Activated naive CD4-positive, alpha-beta T cell treated with anti-CD3 and anti-CD28 coated beads for 36 hours (primary cell): ENCODE results near the gene AMPD2. TPM values are rescaled to one million over a fixed set of nuclear protein-coding genes. Genes with fewer than 3 reads are reported as not detected.
A peak's percentile ranks its signal among the peaks of the same experiment; 100 is the strongest.
"Not testable (repeated sequence)": the region's sequence is repeated elsewhere in the genome, so short reads cannot be mapped to it uniquely, and the experiment has no call there.

Experiments used
- CTCF ChIA-PET: fragments of 350-600 bp; sonication (Branson Sonifier 250); formaldehyde crosslinking; loops from one replicate; lab custom pipeline; 2021; ENCODE audit warnings: antibody characterized with exemption; lab: Charles Lee
- DNase-seq: peaks from one replicate; pipeline ENCODE4 v3.0.0-alpha.2; 2020
- H3K27ac Mint-ChIP-seq: one replicate; pipeline ENCODE4 v1.8.0; 2021; ENCODE audit warnings: mild to moderate bottlenecking, mixed read lengths
- H3K27me3 Mint-ChIP-seq: one replicate; pipeline ENCODE4 v1.8.0; 2021; ENCODE audit warnings: low read depth, mixed read lengths
- H3K36me3 Mint-ChIP-seq: one replicate; pipeline ENCODE4 v1.8.0; 2021; ENCODE audit warnings: low read depth, mixed read lengths
- H3K4me1 Mint-ChIP-seq: one replicate; pipeline ENCODE4 v1.8.0; 2021; ENCODE audit warnings: low read depth, mixed read lengths
- H3K4me3 Mint-ChIP-seq: one replicate; pipeline ENCODE4 v1.8.0; 2021; ENCODE audit warnings: mild to moderate bottlenecking, moderate library complexity, mixed read lengths
- H3K9me3 Mint-ChIP-seq: one replicate; pipeline ENCODE4 v1.8.0; 2021; ENCODE audit warnings: mixed read lengths
- intact Hi-C: fragments of 100-400 bp; cut with micrococcal nuclease; formaldehyde crosslinking; loops from one replicate; pipeline ENCODE4 v1.15.1; 2023
- total RNA-seq, 2 experiments: library from RNA; stranded (reverse); gene quantifications; one replicate each; pipeline ENCODE4 v1.2.3, GENCODE V29; 2021

Gene AMPD2
- total RNA-seq, 2 experiments from 2014 or later = 41.3 to 56.9 TPM

- CTCF ChIA-PET = interaction anchor here (4.5 kb wide), 1 partner anchor 18 kb away, joined by 27 read pairs; no protein-coding TSS in a partner anchor
- no peaks in the 10 kb centered on the region for H3K9me3 Mint-ChIP-seq
- intact Hi-C loops = no loop called here
- H3K27ac Mint-ChIP-seq = no peak overlapping the region
- no peak overlapping the region for H3K4me3 Mint-ChIP-seq
- no peaks in the 10 kb centered on the region for H3K36me3 Mint-ChIP-seq
- DNase-seq = no peak
- H3K27me3 Mint-ChIP-seq = peaks cover 7% of the 10 kb centered on the region
- peaks cover 15% of the 10 kb centered on the region for H3K4me1 Mint-ChIP-seq
Observed at GRCh38 chr1:109657970-109658369, 38.3 kb downstream of the AMPD2 start.

GRCh38 chr1:109658533-109659042, 39.0 kb downstream of the AMPD2 start:
- peaks cover 7% of the 10 kb centered on the region for H3K27me3 Mint-ChIP-seq
- CTCF ChIA-PET = interaction anchor here (4.5 kb wide), 1 partner anchor 18 kb away, joined by 27 read pairs; no protein-coding TSS in a partner anchor
- intact Hi-C loops = no loop called here
- no peak overlapping the region for H3K27ac Mint-ChIP-seq
- H3K9me3 Mint-ChIP-seq = no peaks in the 10 kb centered on the region
- no peak overlapping the region for H3K4me3 Mint-ChIP-seq
- DNase-seq = no peak
- H3K36me3 Mint-ChIP-seq = no peaks in the 10 kb centered on the region
- peaks cover 15% of the 10 kb centered on the region for H3K4me1 Mint-ChIP-seq

DNA sequence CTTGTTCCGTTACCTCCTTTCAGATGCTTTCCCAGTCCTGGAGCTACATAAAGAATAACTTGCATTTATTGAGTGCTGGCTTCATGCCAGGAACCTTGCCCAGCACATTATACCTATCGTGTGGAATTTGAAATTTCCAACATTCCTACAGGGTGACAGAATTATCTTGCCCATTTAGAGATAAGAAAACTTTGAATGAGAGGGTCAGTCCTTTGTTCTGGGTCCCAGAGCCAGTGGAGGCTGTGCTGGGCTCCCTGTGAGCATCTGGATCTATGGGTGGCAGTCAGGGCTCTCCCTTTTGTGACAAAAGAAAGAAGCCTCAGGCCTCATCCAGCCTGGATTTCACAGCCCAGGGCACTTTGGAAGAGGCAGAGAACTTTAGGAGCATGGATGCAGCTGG, 39.5 kb downstream of the AMPD2 start:
- Mint-ChIP-seq H3K4me1 (peaks cover 15% of the 10 kb centered on the region), H3K9me3 (no peaks in the 10 kb centered on the region), H3K27ac (no peak overlapping the region), H3K4me3 (no peak overlapping the region), H3K27me3 (peaks cover 7% of the 10 kb centered on the region), H3K36me3 (no peaks in the 10 kb centered on the region)
- intact Hi-C loops = no loop called here
- no peak for DNase-seq
- CTCF ChIA-PET = interaction anchor here (3.6 kb wide), 1 partner anchor 19 kb away, joined by 20 read pairs; no protein-coding TSS in a partner anchor

- CTCF ChIA-PET = interaction anchor here (1.0 to 3.6 kb wide), 2 partner anchors 20 to 325 kb away, joined by 3 to 20 read pairs; partner anchors contain the start of gene AHCYL1
- intact Hi-C loops = no loop called here
Observed at GRCh38 chr1:109659997-109660690, 40.5 kb downstream of the AMPD2 start.

DNA sequence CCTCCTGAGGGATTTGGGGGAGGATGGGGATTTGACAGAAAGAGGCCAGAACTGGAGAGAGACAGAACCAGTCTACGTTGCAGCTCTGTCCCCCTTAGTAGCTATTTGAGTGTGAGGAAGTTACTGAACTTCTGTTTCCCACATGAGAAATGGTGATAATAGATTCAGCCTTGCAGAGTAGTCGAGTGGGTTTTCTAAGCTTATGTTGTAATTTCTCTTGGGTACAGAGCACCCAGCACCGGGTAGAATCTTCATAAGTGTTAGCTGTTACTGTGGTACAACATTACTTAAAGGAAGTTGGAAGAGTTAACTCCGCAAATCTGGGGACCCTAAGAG, 41.0 kb downstream of the AMPD2 start:
- DNase-seq, H3K4me3 Mint-ChIP-seq, H3K4me1 Mint-ChIP-seq, H3K36me3 Mint-ChIP-seq, H3K9me3 Mint-ChIP-seq, H3K27ac Mint-ChIP-seq, intact Hi-C loops, H3K27me3 Mint-ChIP-seq: not testable (repeated sequence)
- CTCF ChIA-PET = interaction anchor here (3.6 kb wide), 1 partner anchor 21 kb away, joined by 20 read pairs; no protein-coding TSS in a partner anchor

More at GRCh38 chr1:109659997-109660690, 40.5 kb downstream of the AMPD2 start:
- Mint-ChIP-seq H3K4me1 (peaks cover 10% of the 10 kb centered on the region), H3K27ac (no peak overlapping the region), H3K4me3 (no peak overlapping the region), H3K9me3 (no peaks in the 10 kb centered on the region), H3K36me3 (no peaks in the 10 kb centered on the region), H3K27me3 (no peaks in the 10 kb centered on the region)
- DNase-seq = no peak

DNA sequence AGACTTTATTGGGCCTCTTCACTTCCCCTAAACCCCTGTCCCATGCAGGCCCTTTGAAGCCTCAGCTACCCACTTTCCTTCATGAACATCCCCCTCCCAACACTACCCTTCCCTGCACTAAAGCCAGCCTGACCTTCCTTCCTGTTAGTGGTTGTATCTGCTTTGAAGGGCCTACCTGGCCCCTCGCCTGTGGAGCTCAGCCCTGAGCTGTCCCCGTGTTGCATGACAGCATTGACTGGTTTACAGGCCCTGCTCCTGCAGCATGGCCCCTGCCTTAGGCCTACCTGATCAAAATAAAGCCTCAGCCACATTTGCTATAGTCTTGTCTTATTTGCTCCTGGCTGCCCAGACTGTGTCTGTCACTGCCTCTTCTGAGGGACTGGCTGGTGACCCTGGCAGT, 41.8 kb downstream of the AMPD2 start:
- Mint-ChIP-seq H3K27ac (no peak overlapping the region), H3K27me3 (no peaks in the 10 kb centered on the region), H3K36me3 (no peaks in the 10 kb centered on the region), H3K9me3 (no peaks in the 10 kb centered on the region), H3K4me1 (peaks cover 3% of the 10 kb centered on the region), H3K4me3 (no peak overlapping the region)
- CTCF ChIA-PET = interaction anchor here (1.3 to 3.6 kb wide), 2 partner anchors 10 to 22 kb away, joined by 3 to 20 read pairs; no protein-coding TSS in a partner anchor
- no peak for DNase-seq
- intact Hi-C loops = no loop called here

- no peak for DNase-seq
- Mint-ChIP-seq H3K9me3 (no peaks in the 10 kb centered on the region), H3K36me3 (no peaks in the 10 kb centered on the region), H3K27ac (no peak overlapping the region), H3K27me3 (no peaks in the 10 kb centered on the region), H3K4me1 (peaks cover 15% of the 10 kb centered on the region), H3K4me3 (no peak overlapping the region)
- CTCF ChIA-PET = no interaction called here
- intact Hi-C loops = no loop called here
Observed at GRCh38 chr1:109664671-109665070, 45.0 kb downstream of the AMPD2 start.

DNA sequence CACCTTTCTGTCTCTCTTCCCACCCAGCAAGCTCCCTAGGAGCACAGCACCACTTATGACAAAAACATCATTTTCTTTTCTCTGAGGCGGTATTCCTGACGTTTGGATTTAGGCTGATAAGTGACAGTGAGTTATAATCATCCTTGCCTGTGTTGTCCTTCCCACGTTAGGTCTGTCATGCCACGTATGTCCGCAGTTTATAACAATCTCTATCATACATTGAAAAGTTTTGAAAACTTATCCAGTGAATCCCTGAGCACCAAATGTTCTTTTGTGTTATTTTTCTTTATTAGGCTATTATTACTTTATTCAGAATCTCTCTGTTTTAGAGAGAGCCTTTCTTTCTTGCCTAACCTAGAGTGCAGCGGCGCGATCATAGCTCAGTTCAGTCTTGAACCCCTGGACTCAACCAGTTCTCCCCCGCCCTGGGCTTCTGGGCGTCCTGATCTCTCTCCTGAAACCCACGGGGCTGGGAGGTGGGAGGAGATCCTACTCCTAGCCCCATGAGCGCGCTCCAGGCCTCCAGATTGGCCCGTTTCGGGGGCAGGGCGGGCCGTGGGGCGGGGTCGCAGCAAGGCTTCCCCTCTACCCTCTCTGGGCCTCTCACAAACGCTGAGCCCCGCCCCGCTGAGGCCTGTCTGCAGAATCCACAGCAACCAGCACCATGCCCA, 48.0 kb downstream of the AMPD2 start, which contains the start of gene GSTM2:
TSS of gene GSTM2 (plus strand) at position 606 of the 671 bp plus-strand sequence. CDS start at position 665, 59 bp downstream.
- intact Hi-C loops = no loop called here
- Mint-ChIP-seq H3K4me1 (peaks cover 17% of the 10 kb centered on the region), H3K27ac (no peak within 1 kb of the TSS), H3K27me3 (no peaks in the 10 kb centered on the region), H3K36me3 (no peaks in the 10 kb centered on the region), H3K9me3 (no peaks in the 10 kb centered on the region), H3K4me3 (peak within 1 kb of the TSS; percentile 68)
- CTCF ChIA-PET = interaction anchor here (1.0 to 1.3 kb wide), 2 partner anchors 12 to 27 kb away, joined by 3 read pairs; partner anchors contain the start of gene GSTM4
- DNase-seq = peak; percentile 92

- Mint-ChIP-seq H3K36me3 (no peaks in the 10 kb centered on the region), H3K4me1 (peaks cover 17% of the 10 kb centered on the region), H3K4me3 (peak overlapping the region; percentile 68), H3K27ac (no peak overlapping the region), H3K27me3 (no peaks in the 10 kb centered on the region), H3K9me3 (no peaks in the 10 kb centered on the region)
- CTCF ChIA-PET = interaction anchor here (1.0 to 1.3 kb wide), 2 partner anchors 12 to 28 kb away, joined by 3 read pairs; partner anchors contain the start of gene GSTM4
- DNase-seq = no peak
- intact Hi-C loops = no loop called here
Observed at GRCh38 chr1:109668123-109668775, 48.6 kb downstream of the AMPD2 start.

- no peak overlapping the region for H3K4me3 Mint-ChIP-seq
- H3K4me1 Mint-ChIP-seq = peaks cover 17% of the 10 kb centered on the region
- H3K9me3 Mint-ChIP-seq = no peaks in the 10 kb centered on the region
- peak; percentile 12 for DNase-seq
- H3K27ac Mint-ChIP-seq = no peak overlapping the region
- intact Hi-C loops = no loop called here
- no peaks in the 10 kb centered on the region for H3K36me3 Mint-ChIP-seq
- CTCF ChIA-PET = interaction anchor here (0.6 to 2.2 kb wide), 2 partner anchors 29 to 336 kb away, joined by 3 to 13 read pairs; no protein-coding TSS in a partner anchor
- no peaks in the 10 kb centered on the region for H3K27me3 Mint-ChIP-seq
Observed at GRCh38 chr1:109669246-109669948, 49.8 kb downstream of the AMPD2 start.

DNA sequence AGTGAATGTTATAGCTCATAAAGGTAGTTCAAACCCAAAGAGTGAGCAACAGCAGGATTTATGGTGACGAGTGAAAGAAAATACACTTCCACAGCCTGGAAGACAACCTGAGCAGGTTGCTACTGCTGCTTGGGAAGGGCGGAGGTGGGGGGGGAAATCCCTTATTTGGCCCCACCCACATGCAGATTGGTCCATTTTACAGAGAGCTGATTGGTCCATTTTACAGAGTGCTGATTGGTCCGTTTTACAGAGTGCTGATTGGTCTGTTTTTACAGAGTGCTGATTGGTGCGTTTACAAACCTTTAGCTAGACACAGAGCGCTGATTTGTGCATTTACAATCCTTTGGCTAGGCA, 50.3 kb downstream of the AMPD2 start:
- intact Hi-C loops, H3K27ac Mint-ChIP-seq, H3K9me3 Mint-ChIP-seq, DNase-seq, H3K36me3 Mint-ChIP-seq, H3K4me3 Mint-ChIP-seq, H3K27me3 Mint-ChIP-seq: not testable (repeated sequence)
- peaks cover 17% of the 10 kb centered on the region for H3K4me1 Mint-ChIP-seq
- CTCF ChIA-PET = interaction anchor here (0.6 to 2.2 kb wide), 3 partner anchors 30 to 336 kb away, joined by 3 to 13 read pairs (median 5); partner anchors contain the start of gene AHCYL1
